ENCODE results near the gene NCR2. TPM values are rescaled to one million over a fixed set of nuclear protein-coding genes. Genes with fewer than 3 reads are reported as not detected.

Gene NCR2
- total RNA-seq, 1 experiment from 2014 or later, result not detected

DNA sequence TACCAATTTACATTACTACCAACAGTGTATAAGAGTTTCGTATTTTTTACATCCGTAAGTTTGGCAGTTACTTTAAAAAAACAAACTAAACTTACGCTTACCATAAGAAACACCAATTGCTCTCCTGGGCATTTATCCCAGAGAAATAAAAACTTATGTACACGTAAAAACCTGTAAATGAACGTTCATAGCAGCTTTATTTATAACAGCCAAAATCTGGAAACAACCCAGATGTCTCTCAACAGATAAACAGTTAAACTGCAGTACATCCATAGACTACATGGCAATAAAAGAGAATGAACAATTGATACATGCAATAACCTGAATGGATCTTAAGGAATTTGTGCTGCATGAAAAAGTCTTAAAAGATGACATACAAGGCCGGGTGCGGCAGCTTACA is 30.7 kb downstream of the NCR2 start (continued):
- TF ChIP-seq, protein P1, sequence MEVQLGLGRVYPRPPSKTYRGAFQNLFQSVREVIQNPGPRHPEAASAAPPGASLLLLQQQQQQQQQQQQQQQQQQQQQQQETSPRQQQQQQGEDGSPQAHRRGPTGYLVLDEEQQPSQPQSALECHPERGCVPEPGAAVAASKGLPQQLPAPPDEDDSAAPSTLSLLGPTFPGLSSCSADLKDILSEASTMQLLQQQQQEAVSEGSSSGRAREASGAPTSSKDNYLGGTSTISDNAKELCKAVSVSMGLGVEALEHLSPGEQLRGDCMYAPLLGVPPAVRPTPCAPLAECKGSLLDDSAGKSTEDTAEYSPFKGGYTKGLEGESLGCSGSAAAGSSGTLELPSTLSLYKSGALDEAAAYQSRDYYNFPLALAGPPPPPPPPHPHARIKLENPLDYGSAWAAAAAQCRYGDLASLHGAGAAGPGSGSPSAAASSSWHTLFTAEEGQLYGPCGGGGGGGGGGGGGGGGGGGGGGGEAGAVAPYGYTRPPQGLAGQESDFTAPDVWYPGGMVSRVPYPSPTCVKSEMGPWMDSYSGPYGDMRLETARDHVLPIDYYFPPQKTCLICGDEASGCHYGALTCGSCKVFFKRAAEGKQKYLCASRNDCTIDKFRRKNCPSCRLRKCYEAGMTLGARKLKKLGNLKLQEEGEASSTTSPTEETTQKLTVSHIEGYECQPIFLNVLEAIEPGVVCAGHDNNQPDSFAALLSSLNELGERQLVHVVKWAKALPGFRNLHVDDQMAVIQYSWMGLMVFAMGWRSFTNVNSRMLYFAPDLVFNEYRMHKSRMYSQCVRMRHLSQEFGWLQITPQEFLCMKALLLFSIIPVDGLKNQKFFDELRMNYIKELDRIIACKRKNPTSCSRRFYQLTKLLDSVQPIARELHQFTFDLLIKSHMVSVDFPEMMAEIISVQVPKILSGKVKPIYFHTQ (CRISPR knock-in tag; IDR thresholded peaks at IDR 0.05), result no peak
- TF ChIP-seq, protein P2, sequence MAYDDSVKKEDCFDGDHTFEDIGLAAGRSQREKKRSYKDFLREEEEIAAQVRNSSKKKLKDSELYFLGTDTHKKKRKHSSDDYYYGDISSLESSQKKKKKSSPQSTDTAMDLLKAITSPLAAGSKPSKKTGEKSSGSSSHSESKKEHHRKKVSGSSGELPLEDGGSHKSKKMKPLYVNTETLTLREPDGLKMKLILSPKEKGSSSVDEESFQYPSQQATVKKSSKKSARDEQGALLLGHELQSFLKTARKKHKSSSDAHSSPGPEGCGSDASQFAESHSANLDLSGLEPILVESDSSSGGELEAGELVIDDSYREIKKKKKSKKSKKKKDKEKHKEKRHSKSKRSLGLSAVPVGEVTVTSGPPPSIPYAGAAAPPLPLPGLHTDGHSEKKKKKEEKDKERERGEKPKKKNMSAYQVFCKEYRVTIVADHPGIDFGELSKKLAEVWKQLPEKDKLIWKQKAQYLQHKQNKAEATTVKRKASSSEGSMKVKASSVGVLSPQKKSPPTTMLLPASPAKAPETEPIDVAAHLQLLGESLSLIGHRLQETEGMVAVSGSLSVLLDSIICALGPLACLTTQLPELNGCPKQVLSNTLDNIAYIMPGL (CRISPR knock-in tag; IDR thresholded peaks at IDR 0.05), result no peak
- TF ChIP-seq GRHL2 (CRISPR knock-in tag; IDR thresholded peaks at IDR 0.05; ENCODE audit: insufficient replicate concordance, severe bottlenecking), result no peak
- TF ChIP-seq, protein P3, sequence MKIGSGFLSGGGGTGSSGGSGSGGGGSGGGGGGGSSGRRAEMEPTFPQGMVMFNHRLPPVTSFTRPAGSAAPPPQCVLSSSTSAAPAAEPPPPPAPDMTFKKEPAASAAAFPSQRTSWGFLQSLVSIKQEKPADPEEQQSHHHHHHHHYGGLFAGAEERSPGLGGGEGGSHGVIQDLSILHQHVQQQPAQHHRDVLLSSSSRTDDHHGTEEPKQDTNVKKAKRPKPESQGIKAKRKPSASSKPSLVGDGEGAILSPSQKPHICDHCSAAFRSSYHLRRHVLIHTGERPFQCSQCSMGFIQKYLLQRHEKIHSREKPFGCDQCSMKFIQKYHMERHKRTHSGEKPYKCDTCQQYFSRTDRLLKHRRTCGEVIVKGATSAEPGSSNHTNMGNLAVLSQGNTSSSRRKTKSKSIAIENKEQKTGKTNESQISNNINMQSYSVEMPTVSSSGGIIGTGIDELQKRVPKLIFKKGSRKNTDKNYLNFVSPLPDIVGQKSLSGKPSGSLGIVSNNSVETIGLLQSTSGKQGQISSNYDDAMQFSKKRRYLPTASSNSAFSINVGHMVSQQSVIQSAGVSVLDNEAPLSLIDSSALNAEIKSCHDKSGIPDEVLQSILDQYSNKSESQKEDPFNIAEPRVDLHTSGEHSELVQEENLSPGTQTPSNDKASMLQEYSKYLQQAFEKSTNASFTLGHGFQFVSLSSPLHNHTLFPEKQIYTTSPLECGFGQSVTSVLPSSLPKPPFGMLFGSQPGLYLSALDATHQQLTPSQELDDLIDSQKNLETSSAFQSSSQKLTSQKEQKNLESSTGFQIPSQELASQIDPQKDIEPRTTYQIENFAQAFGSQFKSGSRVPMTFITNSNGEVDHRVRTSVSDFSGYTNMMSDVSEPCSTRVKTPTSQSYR (CRISPR knock-in tag; IDR thresholded peaks at IDR 0.05), result no peak

DNA sequence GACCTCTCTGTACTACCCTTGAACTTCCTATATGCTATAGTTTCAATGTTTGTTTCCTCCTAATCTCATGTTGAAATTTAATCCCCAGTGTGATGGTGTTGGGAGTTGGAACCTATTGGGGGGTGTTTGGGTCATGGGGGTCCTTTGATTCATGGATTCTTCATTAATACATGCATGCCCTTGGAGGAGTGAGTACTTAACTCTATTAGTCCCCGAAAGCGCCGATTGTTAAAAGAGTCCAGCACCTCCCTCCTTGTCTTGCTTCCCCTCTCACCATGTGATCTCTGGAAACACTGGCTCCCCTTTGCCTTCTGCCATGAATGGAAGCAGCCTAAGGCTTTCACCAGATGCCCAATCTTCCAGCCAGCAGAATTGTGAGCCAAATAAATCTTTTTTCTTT is 31.7 kb downstream of the NCR2 start:
- Mint-ChIP-seq H3K4me3 (no peak overlapping the region), H3K27me3 (ENCODE audit: low read depth) (peaks cover 68% of the 10 kb centered on the region), H3K27ac (no peak overlapping the region), H3K4me1 (peaks cover 24% of the 10 kb centered on the region), H3K36me3 (no peaks in the 10 kb centered on the region), H3K9me3 (peaks cover 10% of the 10 kb centered on the region)
- TF ChIP-seq, protein P4, sequence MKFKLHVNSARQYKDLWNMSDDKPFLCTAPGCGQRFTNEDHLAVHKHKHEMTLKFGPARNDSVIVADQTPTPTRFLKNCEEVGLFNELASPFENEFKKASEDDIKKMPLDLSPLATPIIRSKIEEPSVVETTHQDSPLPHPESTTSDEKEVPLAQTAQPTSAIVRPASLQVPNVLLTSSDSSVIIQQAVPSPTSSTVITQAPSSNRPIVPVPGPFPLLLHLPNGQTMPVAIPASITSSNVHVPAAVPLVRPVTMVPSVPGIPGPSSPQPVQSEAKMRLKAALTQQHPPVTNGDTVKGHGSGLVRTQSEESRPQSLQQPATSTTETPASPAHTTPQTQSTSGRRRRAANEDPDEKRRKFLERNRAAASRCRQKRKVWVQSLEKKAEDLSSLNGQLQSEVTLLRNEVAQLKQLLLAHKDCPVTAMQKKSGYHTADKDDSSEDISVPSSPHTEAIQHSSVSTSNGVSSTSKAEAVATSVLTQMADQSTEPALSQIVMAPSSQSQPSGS (CRISPR knock-in tag; IDR thresholded peaks at IDR 0.05; ENCODE audit: borderline replicate concordance, low read depth), result no peak
- TF ChIP-seq SMAD4 (CRISPR knock-in tag; IDR thresholded peaks at IDR 0.05), result no peak
- TF ChIP-seq GRHL2 (CRISPR knock-in tag; IDR thresholded peaks at IDR 0.05; ENCODE audit: insufficient replicate concordance, severe bottlenecking), result no peak
- TF ChIP-seq ZNF671 (CRISPR knock-in tag; IDR thresholded peaks at IDR 0.05), result no peak
- no peak for TF ChIP-seq TP53 (CRISPR knock-in tag; IDR thresholded peaks at IDR 0.05)
- TF ChIP-seq CREB1 (CRISPR knock-in tag; IDR thresholded peaks at IDR 0.05), result no peak
- no peak for TF ChIP-seq EMX1 (CRISPR knock-in tag; IDR thresholded peaks at IDR 0.05)
- TF ChIP-seq NR3C1 (CRISPR knock-in tag; conservative IDR thresholded peaks at IDR 0.05; ENCODE audit: low read depth), result no peak
- TF ChIP-seq, protein P5, sequence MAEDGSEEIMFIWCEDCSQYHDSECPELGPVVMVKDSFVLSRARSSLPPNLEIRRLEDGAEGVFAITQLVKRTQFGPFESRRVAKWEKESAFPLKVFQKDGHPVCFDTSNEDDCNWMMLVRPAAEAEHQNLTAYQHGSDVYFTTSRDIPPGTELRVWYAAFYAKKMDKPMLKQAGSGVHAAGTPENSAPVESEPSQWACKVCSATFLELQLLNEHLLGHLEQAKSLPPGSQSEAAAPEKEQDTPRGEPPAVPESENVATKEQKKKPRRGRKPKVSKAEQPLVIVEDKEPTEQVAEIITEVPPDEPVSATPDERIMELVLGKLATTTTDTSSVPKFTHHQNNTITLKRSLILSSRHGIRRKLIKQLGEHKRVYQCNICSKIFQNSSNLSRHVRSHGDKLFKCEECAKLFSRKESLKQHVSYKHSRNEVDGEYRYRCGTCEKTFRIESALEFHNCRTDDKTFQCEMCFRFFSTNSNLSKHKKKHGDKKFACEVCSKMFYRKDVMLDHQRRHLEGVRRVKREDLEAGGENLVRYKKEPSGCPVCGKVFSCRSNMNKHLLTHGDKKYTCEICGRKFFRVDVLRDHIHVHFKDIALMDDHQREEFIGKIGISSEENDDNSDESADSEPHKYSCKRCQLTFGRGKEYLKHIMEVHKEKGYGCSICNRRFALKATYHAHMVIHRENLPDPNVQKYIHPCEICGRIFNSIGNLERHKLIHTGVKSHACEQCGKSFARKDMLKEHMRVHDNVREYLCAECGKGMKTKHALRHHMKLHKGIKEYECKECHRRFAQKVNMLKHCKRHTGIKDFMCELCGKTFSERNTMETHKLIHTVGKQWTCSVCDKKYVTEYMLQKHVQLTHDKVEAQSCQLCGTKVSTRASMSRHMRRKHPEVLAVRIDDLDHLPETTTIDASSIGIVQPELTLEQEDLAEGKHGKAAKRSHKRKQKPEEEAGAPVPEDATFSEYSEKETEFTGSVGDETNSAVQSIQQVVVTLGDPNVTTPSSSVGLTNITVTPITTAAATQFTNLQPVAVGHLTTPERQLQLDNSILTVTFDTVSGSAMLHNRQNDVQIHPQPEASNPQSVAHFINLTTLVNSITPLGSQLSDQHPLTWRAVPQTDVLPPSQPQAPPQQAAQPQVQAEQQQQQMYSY (CRISPR knock-in tag; IDR thresholded peaks at IDR 0.05), result no peak
- TF ChIP-seq FOXJ3 (CRISPR knock-in tag; IDR thresholded peaks at IDR 0.05; ENCODE audit: borderline replicate concordance), result no peak
- TF ChIP-seq, protein P6, sequence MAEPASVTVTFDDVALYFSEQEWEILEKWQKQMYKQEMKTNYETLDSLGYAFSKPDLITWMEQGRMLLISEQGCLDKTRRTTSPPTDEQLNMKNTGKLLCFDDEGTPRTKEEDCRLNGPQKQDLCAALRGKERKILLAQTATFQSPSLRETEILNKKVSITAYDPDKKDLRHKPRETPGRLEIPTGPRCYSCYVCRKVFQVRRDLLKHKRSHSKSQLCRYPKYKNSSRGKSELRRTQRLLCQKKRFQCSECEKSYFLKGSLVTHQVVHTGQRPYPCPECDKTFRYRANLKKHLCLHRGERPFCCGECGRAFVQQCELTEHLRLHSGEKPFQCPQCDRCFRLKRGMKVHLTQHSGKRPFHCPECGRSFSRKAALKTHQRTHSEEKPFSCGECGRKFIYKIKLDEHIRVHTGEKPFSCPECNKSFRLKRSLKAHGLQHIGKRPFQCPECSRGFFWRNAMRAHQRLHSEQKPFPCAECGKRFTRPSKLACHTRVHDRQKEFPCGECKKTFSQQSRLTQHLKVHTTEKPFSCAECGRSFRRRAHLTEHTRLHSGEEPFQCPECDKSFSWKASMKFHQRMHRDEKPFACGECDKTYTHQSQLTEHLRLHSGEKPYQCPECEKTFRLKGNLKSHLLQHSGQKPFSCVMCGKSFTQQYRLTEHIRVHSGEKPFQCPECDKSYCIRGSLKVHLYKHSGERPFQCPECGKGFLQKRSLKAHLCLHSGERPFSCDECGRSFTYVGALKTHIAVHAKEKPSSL (CRISPR knock-in tag; conservative IDR thresholded peaks at IDR 0.05), result no peak
- TF ChIP-seq ZNF121 (CRISPR knock-in tag; IDR thresholded peaks at IDR 0.05), result no peak
- TF ChIP-seq ELF4 (CRISPR knock-in tag; IDR thresholded peaks at IDR 0.05; ENCODE audit: low read depth), result no peak
- TF ChIP-seq NR1H2 (CRISPR knock-in tag; IDR thresholded peaks at IDR 0.05), result no peak
- TF ChIP-seq FOXK1 (CRISPR knock-in tag; IDR thresholded peaks at IDR 0.05), result no peak
- no peak for TF ChIP-seq ZNF232 (CRISPR knock-in tag; IDR thresholded peaks at IDR 0.05)
- POLR2A ChIA-PET, result interaction anchor here (1.1 kb wide), 1 partner anchor 235 kb away, joined by 4 read pairs; no protein-coding TSS in a partner anchor
- no peak for DNase-seq (ENCODE audit: low spot score)
- CTCF ChIA-PET, result interaction anchor here (0.6 to 9.0 kb wide), 43 partner anchors 11 to 554 kb away, joined by 3 to 152 read pairs (median 5); partner anchors contain the start of genes MED20, TOMM6 and TREML4
- ATAC-seq, result no peak

Data from WTC11 (cell line).